ENCODE results near the gene XRCC4. TPM values are rescaled to one million over a fixed set of nuclear protein-coding genes. Genes with fewer than 3 reads are reported as not detected.

XRCC4 gene
- total and polyA plus RNA-seq, 9 of the 15 experiments (the other 6 are each of a cell fraction or from before 2014, with no cell fraction given): 13.6 to 61.6 (median 22.4) TPM

- H3K27ac ChIP-seq (ENCODE audit: extremely low read depth, low read depth, low read length): no peak overlapping the region
- H4K20me1 ChIP-seq (replicated peaks; ENCODE audit: control insufficient read depth, insufficient read depth, low read length): no peaks in the 10 kb centered on the region
- H3K9me3 ChIP-seq (replicated peaks; ENCODE audit: control insufficient read depth, insufficient read depth, low read depth, low read length): no peaks in the 10 kb centered on the region
- FAIRE-seq (no peak), DNase-seq (ENCODE audit: extremely low read depth in 1 of 4, low spot score in 3 of 4) (no peak), ATAC-seq (no peak)
- no peak overlapping the region for H2AFZ ChIP-seq (ENCODE audit: low read depth, low read length)
- H3K9me1 ChIP-seq (ENCODE audit: control insufficient read depth, insufficient read depth, low read length): no peaks in the 10 kb centered on the region
- no peak overlapping the region for H3K4me2 ChIP-seq (ENCODE audit: insufficient read depth, low read length)
- no TSS peak for BruUV-seq (replicated peaks)
- in situ Hi-C loops (cut with MboI): no loop called here
- 0% methylated on average over 1 of the region's 1 CpG for WGBS (ENCODE audit: insufficient coverage, low coverage, missing lambda C conversion rate)
- no peaks in the 10 kb centered on the region for H3K4me1 ChIP-seq (replicated peaks in 1 of 2; ENCODE audit: control insufficient read depth in 2 of 2, insufficient read depth in 2 of 2, low read length in 2 of 2)
- CTCF ChIA-PET (ENCODE audit: low intra/inter-chr PET ratio): no interaction called here
- POLR2A ChIA-PET: no interaction called here
- intact Hi-C loops (cut with micrococcal nuclease): no loop called here
- no peak overlapping the region for H3K9ac ChIP-seq (ENCODE audit: insufficient read depth in 1 of 2, low read depth in 2 of 2, low read length in 2 of 2)
- H3K4me3 ChIP-seq: no peak overlapping the region
- no peak for TF ChIP-seq BRD4 (IDR thresholded peaks at IDR 0.05)
- TF ChIP-seq ZNF445 (CRISPR knock-in tag; IDR thresholded peaks at IDR 0.05; ENCODE audit: low read depth): no peak
- TF ChIP-seq CHAMP1 (IDR thresholded peaks at IDR 0.05): no peak
- no peak for TF ChIP-seq HINFP (tag; conservative IDR thresholded peaks at IDR 0.05; ENCODE audit: low read depth)
- no peak for TF ChIP-seq ETV5 (CRISPR knock-in tag; IDR thresholded peaks at IDR 0.05; ENCODE audit: low read depth)
- H3K79me2 ChIP-seq (ENCODE audit: control insufficient read depth, insufficient read depth, low read length): no peaks in the 10 kb centered on the region
- no peaks in the 10 kb centered on the region for H3K36me3 ChIP-seq (ENCODE audit: control insufficient read depth, insufficient read depth, low read length)
- H3K27me3 ChIP-seq (ENCODE audit: control insufficient read depth in 2 of 2, insufficient read depth in 2 of 2, low read length in 2 of 2): no peaks in the 10 kb centered on the region
Observed at GRCh38 chr5:83371726-83372125, 294.4 kb downstream of the XRCC4 start.
